Upper lobe of left lung (tissue), 4 donors: ENCODE measurements around the gene LDLRAD3.

ENCODE experiments used
- POLR2A ChIP-seq, 4 donors: fragments of 450-650 bp; IDR thresholded peaks; one replicate each; pipeline ENCODE4 v1.5.1; 2016 to 2017; ENCODE audit warnings: antibody characterized with exemption in 4 of 4, mild to moderate bottlenecking in 2 of 4
- TF ChIP-seq, protein P1 (sequence below), 6 experiments: fragments of 450-650 bp in 4 of 6; fragments of 200-600 bp in 2 of 6; sonication (generic) in 2 of 6; IDR thresholded peaks; one replicate each; pipeline ENCODE4 v1.5.1; 2016 to 2019; ENCODE audit warnings: antibody characterized with exemption in 6 of 6

DNA sequence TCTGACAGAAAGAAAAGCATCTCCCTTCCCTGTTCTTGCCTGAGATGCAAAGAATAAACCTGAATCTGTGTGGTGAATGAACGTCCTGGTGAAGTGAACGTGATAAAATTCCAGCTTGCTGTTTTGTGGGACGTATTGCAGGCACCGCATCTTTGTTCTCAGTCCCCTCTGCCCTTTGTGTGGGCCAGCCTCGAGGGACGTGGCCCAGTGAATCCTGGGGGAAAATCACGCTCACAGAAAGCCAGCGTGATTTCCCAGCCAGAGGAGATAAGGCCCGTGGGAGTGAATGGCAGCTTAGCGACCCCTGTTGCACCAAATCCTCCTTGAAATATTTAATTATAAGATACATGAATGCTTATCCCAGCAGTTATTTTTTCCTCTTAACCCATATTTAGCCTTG is 216.2 kb downstream of the LDLRAD3 start:
- TF ChIP-seq, protein P1, sequence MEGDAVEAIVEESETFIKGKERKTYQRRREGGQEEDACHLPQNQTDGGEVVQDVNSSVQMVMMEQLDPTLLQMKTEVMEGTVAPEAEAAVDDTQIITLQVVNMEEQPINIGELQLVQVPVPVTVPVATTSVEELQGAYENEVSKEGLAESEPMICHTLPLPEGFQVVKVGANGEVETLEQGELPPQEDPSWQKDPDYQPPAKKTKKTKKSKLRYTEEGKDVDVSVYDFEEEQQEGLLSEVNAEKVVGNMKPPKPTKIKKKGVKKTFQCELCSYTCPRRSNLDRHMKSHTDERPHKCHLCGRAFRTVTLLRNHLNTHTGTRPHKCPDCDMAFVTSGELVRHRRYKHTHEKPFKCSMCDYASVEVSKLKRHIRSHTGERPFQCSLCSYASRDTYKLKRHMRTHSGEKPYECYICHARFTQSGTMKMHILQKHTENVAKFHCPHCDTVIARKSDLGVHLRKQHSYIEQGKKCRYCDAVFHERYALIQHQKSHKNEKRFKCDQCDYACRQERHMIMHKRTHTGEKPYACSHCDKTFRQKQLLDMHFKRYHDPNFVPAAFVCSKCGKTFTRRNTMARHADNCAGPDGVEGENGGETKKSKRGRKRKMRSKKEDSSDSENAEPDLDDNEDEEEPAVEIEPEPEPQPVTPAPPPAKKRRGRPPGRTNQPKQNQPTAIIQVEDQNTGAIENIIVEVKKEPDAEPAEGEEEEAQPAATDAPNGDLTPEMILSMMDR (IDR thresholded peaks at IDR 0.05) = no peak
- no peak for TF ChIP-seq POLR2A (IDR thresholded peaks at IDR 0.05)
